SKM-1 treated with dmso at 0.1 percent for 144 hours (cell line): ENCODE results near the gene TMEM135.
"Not testable (repeated sequence)": the region's sequence is repeated elsewhere in the genome, so short reads cannot be mapped to it uniquely, and the experiment has no call there.

Experiments
- DNase-seq: peaks from one replicate; lab custom pipeline; 2025; ENCODE audit not compliant: unreplicated experiment; lab: John Stamatoyannopoulos, UW

Gene TMEM135

GRCh38 chr11:87076260-87076783, 38.6 kb downstream of the TMEM135 start:
- DNase-seq, result no peak

GRCh38 chr11:87076874-87077429, 39.2 kb downstream of the TMEM135 start:
- no peak for DNase-seq

GRCh38 chr11:87081358-87081757, 43.6 kb downstream of the TMEM135 start:
- no peak for DNase-seq

- no peak for DNase-seq
Observed at GRCh38 chr11:87082590-87082989, 44.9 kb downstream of the TMEM135 start.

- DNase-seq, result no peak
Observed at GRCh38 chr11:87083029-87083428, 45.3 kb downstream of the TMEM135 start.

GRCh38 chr11:87092159-87092558, 54.4 kb downstream of the TMEM135 start:
- no peak for DNase-seq

- no peak for DNase-seq
Observed at GRCh38 chr11:87092567-87092966, 54.8 kb downstream of the TMEM135 start.

- peak; percentile 71 for DNase-seq
Observed at GRCh38 chr11:87097582-87097981, 59.8 kb downstream of the TMEM135 start.

- DNase-seq, result no peak
Observed at GRCh38 chr11:87101956-87102580, 64.3 kb downstream of the TMEM135 start.

GRCh38 chr11:87105826-87106225, 68.1 kb downstream of the TMEM135 start:
- DNase-seq, result not testable (repeated sequence)

- DNase-seq, result not testable (repeated sequence)
Observed at GRCh38 chr11:87107379-87107778, 69.6 kb downstream of the TMEM135 start.

GRCh38 chr11:87110443-87111131, 72.9 kb downstream of the TMEM135 start:
- no peak for DNase-seq

- DNase-seq, result no peak
Observed at GRCh38 chr11:87114093-87114492, 76.4 kb downstream of the TMEM135 start.

GRCh38 chr11:87116185-87116584, 78.5 kb downstream of the TMEM135 start:
- DNase-seq, result no peak

- no peak for DNase-seq
Observed at GRCh38 chr11:87120937-87121336, 83.2 kb downstream of the TMEM135 start.

GRCh38 chr11:87122852-87123251, 85.1 kb downstream of the TMEM135 start:
- no peak for DNase-seq

- no peak for DNase-seq
Observed at GRCh38 chr11:87125257-87125656, 87.5 kb downstream of the TMEM135 start.

GRCh38 chr11:87127101-87127500, 89.4 kb downstream of the TMEM135 start:
- DNase-seq, result no peak

- no peak for DNase-seq
Observed at GRCh38 chr11:87128372-87128771, 90.6 kb downstream of the TMEM135 start.

GRCh38 chr11:87134524-87135106, 96.9 kb downstream of the TMEM135 start:
- DNase-seq, result no peak

GRCh38 chr11:87136236-87136635, 98.5 kb downstream of the TMEM135 start:
- DNase-seq, result no peak

GRCh38 chr11:87137711-87138110, 100.0 kb downstream of the TMEM135 start:
- DNase-seq, result no peak
